Stimulated activated CD4-positive, alpha-beta T cell treated with anti-CD3 and anti-CD28 coated beads, Interleukin-2, amount 100 ng/mL, for 24 hours (primary cell): Measurements from ENCODE around the gene CIZ1.

Source experiments
- DNase-seq, 2 donors: peaks; one replicate each; pipeline ENCODE4 v3.0.0-alpha.2; 2020

The CIZ1 gene

DNA sequence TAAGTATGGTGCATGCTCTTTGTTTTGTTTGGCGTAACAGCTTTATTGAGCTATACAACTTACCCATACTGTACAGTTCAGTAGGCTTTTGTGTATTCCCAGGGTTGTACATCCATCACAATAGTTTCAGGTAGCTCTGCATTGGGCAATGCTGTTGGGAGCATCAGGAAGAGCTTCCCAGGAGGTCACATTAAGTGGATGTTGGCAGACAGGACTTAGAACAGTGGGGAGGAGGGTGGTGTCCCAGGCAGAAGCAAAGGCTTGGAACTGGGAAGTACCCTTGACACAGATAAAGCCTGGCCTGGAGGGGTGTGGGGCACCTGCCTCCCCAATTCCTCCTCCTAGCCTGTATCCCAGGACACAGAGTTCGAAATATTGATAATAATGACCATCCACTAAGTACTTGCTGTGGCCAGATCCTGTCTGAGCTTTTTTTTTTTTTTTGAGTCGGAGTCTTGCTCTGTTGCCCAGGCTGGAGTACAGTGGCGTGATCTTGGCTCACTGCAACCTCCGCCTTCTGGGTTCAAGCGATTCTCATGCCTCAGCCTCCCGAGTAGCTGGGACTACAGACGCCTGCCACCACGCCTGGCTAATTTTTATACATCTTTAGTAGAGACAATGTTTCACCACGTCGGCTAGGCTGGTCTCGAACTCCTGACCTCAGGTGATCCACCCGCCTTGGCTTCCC is 30.0 kb downstream of the CIZ1 start:
- no peak for DNase-seq

DNA sequence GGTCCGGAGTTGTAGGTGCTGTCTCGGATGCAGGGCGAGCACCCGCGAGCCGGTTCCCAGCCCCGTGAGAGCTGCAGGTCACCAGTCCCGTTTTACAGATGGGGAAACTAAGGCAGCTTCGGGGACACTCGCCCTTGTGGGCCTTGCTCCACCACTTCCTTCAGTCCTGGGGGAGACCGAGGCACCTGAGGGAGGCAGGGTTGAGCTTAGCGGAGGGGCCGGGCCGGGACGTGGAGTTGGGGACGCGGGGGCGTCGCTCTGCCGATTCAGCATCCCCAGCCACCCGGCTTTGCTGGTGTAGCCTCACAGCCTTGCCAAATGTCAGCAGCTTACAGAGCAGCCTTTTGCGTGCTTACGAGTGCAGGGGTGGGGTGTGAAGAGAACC is 30.8 kb downstream of the CIZ1 start:
- peak; percentile 64 to 69 for DNase-seq

DNA sequence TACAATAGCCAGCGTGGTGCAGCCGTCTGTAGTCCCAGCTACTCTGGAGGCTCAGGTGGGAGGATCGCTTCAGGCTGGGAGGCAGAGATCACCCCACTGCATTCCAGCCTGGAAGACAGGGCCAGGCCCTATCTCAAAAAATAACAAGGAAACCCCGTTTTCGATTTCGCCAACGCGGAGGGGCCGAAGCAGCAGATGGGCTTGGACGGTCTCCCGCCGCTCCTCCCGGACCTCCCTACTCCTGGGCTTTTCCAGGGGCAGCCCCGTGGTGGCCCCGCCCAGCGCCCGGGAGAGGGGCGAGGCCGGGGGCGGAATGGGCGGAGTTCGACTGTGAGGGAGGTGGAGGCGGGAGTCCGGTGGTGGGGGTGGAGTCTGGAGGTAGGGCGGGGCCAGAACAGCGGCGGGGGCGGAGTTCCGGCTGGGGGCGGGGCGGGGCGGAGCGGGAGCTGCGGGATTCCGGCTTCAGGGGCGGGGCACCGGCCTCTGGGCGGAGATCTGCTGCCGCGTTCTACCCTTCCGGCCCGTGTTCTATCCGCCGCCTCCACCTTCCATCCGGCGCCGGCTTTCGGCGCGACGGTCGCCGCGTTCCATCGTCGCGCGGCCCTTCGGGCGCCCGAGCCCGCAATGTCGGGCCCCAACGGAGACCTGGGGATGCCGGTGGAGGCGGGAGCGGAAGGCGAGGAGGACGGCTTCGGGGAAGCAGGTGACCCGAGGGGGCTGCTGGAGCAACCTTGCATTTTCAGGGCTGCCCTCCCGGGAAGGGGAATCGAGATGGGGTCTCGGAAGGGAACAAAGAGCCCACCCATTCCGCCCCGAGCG is 31.4 kb downstream of the CIZ1 start, which contains the start of gene BBLN:
BBLN (plus strand) TSS at position 482 of the 819 bp plus-strand sequence; CDS start at position 625, 143 bp downstream.
- DNase-seq = peak; percentile 94 to 97

GRCh38 chr9:128159522-128159783 is 31.9 kb downstream of the CIZ1 start:
- peak; percentile 44 to 46 for DNase-seq

DNA sequence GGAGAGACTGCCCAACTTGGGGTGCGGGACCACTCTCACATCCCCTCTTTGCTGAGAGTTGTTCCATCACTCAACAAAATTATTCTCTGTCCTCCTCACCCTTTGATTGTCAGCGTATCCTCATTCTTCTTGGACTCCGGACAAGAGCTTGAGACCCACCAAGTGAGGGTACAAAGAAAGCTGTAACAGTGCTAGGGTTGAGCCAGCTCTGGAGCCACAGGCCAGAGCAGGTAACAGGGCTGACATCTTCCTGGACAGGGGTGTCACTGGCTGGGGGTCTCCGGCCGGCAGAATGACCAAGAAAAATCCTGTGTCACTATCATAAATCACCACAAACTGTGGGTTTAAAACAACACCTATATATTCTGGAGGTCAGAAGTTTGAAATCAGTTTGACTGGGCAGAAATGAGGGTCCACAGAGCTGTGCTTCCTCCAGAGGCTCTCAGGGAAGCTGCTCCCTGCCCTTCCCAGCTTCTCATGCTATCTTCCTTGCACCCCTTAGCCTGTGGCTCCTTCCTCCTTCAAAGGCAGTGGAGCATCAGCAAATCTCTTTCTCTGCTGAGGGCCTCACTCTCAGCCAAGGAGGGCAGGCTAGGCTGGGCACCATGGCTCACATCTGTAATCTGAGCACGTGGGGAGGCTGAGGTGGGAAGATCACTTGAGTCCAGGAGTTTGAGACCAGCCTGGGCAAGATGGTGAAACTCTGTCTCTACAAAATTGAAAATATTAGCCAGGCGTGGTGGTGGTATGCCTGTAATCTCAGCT is 35.5 kb downstream of the CIZ1 start:
- no peak for DNase-seq

- no peak for DNase-seq
These were observed 37.3 kb downstream of the CIZ1 start for GRCh38 chr9:128153947-128154695.

DNA sequence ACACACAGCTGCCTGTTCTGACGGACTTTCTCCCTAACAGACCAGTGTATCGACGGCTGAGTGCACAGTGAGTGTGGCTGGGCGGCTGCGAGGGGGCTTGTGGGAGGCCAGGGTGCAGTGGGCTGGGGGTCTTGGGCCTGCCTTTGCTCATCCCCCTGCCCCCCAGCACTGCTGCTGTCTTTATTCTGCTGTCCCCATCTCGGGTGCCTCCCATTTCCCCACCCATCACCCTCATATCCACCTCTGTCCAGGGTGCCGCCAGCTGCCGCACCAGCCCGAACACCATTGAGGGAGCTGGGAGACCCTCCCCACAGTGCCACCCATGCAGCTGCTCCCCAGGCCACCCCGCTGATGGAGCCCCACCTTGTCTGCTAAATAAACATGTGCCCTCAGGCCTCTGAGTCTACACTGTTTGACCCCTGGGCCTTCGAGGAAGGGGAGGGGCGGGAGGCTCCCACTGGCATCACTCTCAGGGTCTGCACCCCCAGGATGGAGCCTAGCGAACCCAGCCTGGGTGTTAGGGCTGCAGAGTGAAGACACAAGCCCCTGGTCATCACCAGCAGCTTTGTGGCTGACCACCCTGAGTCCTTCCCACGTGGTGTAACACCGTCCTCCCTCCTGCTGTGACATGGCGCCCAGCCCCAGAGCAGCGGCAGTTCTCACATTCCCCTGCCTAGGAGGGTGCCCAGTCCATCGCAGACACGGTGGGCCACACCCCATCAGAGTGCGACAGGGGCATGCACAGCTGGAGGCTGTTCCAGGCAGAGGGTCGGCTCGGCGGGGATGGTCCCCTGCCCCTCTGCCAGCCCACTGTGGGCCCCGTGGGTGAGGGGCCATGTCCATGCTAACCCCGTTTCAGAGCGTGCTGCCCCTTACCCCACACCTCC is 38.1 kb downstream of the CIZ1 start:
- no peak for DNase-seq

- DNase-seq = no peak
These were observed 39.0 kb downstream of the CIZ1 start for GRCh38 chr9:128152133-128153059.

DNA sequence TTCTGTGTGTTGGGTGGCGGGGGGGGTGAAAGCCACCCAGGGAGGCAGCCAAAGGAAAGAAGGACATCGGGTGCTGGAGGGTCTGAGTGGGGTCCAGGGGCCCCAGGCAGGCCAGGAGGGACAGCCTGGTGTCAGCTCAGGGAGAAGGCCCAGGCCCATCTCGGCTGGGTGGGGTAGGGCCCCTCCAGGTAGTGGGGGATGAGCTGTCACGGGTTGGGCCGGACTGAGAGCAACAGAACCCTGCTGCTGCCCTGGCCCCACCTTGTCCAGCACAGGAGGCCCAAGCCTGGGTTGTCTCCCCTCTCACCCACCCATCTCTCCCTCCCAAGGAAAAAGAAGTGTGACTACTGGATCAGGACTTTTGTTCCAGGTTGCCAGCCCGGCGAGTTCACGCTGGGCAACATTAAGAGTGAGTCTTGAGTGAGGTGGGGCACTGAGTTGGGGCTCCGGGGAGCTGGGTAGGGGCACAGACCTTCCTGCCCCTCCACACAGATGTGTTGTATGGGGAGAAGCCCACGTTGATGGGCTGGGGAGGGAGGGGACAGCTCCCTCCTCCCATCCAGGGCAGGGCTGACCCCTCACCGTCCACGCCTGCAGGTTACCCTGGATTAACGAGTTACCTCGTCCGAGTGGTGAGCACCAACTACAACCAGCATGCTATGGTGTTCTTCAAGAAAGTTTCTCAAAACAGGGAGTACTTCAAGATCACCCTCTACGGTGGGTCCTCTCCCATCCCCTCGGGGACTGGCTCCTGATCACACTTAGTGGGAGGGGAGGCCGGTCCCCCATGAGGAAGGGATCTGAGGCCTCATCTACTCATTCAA is 39.9 kb downstream of the CIZ1 start:
- no peak for DNase-seq

DNA sequence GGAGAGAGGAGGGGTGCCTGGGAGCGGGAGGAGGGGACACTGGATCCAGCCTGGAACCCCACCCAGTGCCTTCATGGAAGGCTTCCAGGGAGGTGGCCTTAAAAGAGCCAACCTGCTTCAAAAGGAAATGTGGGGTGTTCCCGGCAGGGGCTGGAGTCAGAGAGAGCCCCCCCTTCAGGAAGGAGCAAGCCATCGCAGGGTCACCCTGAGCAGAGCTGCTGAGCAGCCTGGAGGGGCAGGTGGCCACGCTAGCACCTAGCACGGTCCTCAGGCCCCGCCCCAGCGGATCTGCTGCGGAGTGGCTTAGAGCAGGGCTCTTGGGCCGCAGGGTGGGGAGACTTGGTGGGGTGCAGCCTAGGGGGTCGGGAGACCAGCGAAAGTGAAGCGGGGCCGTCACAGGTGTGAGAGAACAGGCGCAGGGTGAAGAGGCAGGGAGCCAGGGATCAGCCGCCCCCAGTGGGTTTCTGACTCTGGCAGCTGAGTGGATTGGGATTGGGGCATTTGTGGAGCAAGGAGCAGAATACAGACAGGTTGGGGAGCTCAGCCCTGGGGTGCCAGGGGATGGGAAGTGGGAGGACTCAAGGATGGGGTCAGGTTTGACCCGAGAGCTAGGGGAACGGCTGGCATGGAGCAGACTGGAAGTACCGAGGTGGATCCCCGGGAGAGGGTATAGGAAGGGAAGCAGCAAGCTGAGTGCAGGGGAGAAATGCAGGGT is 40.6 kb downstream of the CIZ1 start:
- no peak for DNase-seq

DNA sequence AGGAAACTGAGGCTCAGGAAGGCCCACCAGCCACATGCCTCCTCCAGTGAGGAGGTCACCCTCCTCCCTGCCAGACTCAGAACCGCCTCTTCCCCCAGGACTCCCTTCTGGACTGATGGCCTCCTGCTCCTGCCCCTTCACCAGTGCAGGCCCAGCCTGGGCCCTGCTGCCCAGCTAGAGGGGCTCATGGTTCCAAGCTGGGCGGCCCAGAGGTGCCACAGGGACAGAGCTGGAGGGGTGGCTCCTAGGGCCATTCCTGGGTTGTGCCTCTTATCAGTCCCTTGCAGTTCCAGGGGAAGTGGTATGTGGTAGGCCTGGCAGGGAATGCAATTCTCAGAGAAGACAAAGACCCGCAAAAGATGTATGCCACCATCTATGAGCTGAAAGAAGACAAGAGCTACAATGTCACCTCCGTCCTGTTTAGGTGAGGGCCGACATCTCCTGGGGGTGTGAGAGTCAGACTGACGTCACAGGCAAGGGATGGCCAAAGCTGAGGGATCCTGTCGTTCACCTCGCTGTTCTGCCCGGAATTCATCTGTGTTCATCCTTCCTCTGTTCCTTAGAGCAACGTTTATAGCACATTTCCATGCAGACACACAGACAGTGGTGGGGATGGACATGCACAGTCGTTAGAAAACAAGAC is 41.3 kb downstream of the CIZ1 start:
- no peak for DNase-seq

GRCh38 chr9:128149001-128149701 is 42.2 kb downstream of the CIZ1 start, which contains the start of gene LCN2:
LCN2 (plus strand) TSS chr9:128149453; CDS start chr9:128149526, 73 bp downstream.
- no peak for DNase-seq

- no peak for DNase-seq
These were observed 42.8 kb downstream of the CIZ1 start for GRCh38 chr9:128148509-128149000.

DNA sequence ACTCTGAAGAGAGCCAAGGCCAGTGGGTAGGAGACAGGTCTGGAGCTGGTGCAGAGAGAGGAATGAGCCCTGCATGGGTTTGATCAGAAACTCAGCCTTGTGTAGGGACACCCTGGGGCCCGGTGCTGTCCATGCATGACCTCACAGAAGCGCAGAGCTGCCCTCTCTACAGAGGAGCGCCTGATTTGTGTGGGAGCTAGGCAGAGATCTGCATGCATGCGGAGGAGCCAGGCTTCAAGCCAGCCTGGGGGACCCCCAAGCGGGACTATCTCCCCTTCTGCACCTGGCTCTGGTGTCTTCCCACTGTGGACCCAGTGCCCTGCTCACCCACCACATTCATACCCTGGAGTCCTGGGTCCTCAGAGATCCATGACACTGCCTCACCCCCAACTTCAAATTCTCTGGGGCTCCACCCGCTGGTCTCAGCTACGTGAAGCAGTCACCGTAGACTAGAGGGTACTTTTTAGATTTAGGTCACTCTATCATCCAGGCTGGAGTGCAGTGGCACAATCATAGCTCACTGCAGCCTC is 44.7 kb downstream of the CIZ1 start:
- DNase-seq = no peak

- DNase-seq = no peak
These were observed 45.4 kb downstream of the CIZ1 start for GRCh38 chr9:128145951-128146351.

DNA sequence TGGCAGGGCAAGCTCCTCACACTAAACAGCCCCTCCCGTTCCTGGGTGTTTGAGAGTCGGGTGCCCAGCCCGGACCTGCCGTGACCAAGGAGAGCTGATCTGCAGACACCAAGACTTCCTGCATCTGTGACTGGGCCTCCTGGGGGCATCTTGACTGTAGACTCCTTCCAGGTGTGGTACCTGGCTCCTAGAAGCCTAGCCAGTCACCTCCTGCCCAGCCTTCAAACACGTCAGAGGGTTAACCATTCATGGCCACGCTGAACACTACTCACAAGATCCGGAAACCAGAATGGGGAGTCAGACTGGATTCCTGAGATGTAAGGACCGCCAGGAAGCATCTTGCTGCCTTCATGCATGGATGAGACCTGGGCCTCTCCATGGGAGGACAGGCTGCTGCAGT is 45.8 kb downstream of the CIZ1 start:
- no peak for DNase-seq
